HG03457 (cell line): ENCODE measurements around the gene GOLGB1.
"Not testable (repeated sequence)": the region's sequence is repeated elsewhere in the genome, so short reads cannot be mapped to it uniquely, and the experiment has no call there.

Source experiments
- ATAC-seq: cut with Tn5 transposase; IDR thresholded peaks from one replicate; pipeline ENCODE4 v1.9.1; 2021; ENCODE audit warnings: moderate number of reproducible peaks; ENCODE audit not compliant: unreplicated experiment

Gene GOLGB1

GRCh38 chr3:121690777-121691405 is 58.6 kb downstream of the GOLGB1 start:
- ATAC-seq, result no peak

DNA sequence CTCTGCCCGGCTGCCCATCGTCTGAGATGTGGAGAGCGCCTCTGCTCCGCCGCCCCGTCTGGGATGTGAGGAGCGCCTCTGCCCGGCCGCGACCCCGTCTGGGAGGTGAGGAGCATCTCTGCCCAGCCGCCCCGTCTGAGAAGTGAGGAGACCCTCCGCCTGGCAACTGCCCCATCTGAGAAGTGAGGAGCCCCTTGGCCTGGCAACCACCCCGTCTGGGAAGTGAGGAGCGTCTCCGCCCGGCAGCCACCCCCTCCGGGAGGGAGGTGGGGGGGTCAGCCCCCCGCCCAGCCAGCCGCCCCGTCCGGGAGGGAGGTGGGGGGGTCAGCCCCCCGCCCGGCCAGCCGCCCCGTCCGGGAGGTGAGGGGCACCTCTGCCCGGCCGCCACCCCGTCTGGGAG is 60.8 kb downstream of the GOLGB1 start:
- not testable (repeated sequence) for ATAC-seq

GRCh38 chr3:121681792-121682191 is 67.7 kb downstream of the GOLGB1 start:
- no peak for ATAC-seq

DNA sequence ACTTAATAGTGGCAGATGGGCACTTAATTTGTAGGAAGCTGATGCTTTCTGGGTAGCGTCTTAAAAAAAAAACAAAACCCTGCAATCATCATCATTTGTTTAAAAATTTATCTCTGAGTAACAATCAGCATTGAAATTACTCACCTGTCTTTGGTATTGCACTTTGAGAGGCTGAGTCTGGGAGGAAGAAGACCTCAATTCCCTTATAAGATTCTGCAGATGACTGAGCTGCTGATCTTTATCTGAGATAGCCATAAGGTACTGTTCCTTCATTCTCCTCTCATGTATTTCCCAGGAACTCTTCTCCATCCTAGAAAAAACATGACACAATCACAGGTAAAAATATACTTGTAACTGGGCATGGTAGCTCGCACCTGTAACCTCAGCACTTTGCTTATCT is 72.4 kb downstream of the GOLGB1 start:
- ATAC-seq, result no peak

DNA sequence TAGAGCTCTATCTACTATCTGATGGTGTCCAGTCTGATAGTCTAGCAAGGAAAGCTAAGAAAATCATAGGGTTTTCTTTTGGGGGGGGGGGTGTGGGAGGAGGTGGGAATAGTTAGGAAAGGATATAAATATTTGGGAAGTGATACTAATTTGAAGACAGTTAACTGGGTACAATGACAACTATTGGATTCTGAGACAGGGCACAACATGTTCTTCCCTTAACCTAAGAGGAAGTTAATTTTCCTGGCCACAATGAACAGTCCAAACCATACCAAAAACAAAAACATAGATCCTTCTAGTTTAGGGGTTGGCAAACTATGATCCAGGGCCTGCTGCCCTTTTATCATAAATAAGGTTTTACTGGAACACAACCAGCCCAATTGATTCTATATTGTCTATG is 78.9 kb downstream of the GOLGB1 start:
- ATAC-seq, result no peak

GRCh38 chr3:121667333-121667732 is 82.2 kb downstream of the GOLGB1 start:
- ATAC-seq, result no peak

- ATAC-seq, result no peak
Measured at GRCh38 chr3:121665488-121665887, 84.1 kb downstream of the GOLGB1 start.

- ATAC-seq, result no peak
Measured at GRCh38 chr3:121663171-121663847, 86.2 kb downstream of the GOLGB1 start.

GRCh38 chr3:121662742-121663141 is 86.8 kb downstream of the GOLGB1 start:
- ATAC-seq, result no peak

DNA sequence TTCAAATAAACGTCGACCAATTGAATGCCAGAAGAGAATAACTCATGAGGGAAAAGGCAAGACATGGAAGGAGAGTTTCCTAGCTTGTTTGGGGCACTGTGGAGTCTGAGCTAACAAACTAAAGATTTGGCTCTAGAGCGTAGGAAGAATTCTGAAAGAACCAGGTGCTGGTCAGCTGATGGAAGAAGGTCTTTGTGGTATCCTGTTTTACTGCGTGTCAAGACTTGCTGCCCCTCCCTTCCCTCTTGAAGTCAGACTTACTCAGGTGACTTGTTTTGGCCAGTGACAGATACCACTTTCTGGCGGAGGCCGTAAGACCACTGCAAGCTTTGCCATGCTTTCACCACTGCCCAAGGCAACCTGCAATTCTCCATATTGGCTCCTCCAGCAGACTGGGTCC is 88.2 kb downstream of the GOLGB1 start:
- no peak for ATAC-seq

- peak; percentile 66 for ATAC-seq
Measured at GRCh38 chr3:121660356-121661171, 89.0 kb downstream of the GOLGB1 start, which contains the start of gene HCLS1. Gene HCLS1, minus strand, starts transcription at chr3:121660903. Its CDS starts 2,556 bp downstream, at chr3:121658347.

- ATAC-seq, result no peak
Measured at GRCh38 chr3:121659586-121659985, 90.0 kb downstream of the GOLGB1 start.

- no peak for ATAC-seq
Measured at GRCh38 chr3:121658716-121659435, 90.7 kb downstream of the GOLGB1 start.

- ATAC-seq, result peak; percentile 55
Measured at GRCh38 chr3:121654493-121655385, 94.8 kb downstream of the GOLGB1 start.

- no peak for ATAC-seq
Measured at GRCh38 chr3:121651684-121652083, 97.9 kb downstream of the GOLGB1 start.

GRCh38 chr3:121649645-121650044 is 99.9 kb downstream of the GOLGB1 start:
- no peak for ATAC-seq

GRCh38 chr3:121648219-121648958 is 101.2 kb downstream of the GOLGB1 start:
- no peak for ATAC-seq

GRCh38 chr3:121645054-121645453 is 104.5 kb downstream of the GOLGB1 start:
- no peak for ATAC-seq

DNA sequence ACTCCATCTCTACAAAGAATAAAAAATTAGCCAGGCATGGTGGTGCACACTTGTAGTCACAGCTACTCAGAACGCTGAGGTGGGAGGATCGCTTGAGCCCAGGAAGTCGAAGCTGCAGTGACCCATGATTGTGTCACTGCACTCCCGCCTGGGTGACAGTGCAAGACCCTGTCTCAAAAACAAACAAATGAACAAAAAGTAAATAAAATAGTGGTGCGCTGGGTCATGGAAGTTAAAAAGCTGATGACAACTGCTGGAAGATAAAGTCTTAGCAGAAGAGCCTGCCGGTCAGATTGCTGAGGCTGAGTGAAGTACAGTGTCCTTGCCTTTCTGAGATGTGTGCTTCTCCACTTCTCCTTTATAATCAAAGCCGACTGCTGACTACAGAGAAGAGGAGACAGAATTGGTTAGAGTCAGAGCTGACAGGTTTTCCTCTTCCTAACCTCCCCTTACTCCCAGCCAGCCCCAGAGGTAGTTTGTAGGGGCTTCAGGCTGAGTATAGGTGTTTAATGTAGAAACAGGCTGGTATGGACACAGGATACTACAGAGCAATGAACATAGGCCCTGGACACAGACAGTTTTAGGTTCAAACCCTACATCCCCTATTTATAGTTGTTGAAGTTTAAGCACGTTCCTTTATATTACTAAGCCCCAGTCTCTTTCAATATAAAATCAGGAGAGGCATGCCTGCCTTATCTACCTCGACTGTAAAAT is 106.8 kb downstream of the GOLGB1 start:
- no peak for ATAC-seq
